Activated naive CD4-positive, alpha-beta T cell treated with anti-CD3 and anti-CD28 coated beads, Interleukin-2, amount 50 U/mL, for 72 hours (primary cell): Measurements from ENCODE around the gene DERL3. TPM values are rescaled to one million over a fixed set of nuclear protein-coding genes. Genes with fewer than 3 reads are reported as not detected.
"Not testable (repeated sequence)": the region's sequence is repeated elsewhere in the genome, so short reads cannot be mapped to it uniquely, and the experiment has no call there.

Experiments used
- ATAC-seq, 2 donors: fragments of 150-1000 bp; cut with Tn5 transposase; 2 replicates each; pipeline ENCODE4 v1.10.0; 2021; ENCODE audit warnings: mild to moderate bottlenecking in 2 of 2, moderate library complexity in 2 of 2
- DNase-seq, 2 donors: peaks; one replicate each; pipeline ENCODE4 v3.0.0; 2021 to 2022; ENCODE audit warnings: low spot score in 2 of 2
- H3K27ac Mint-ChIP-seq, 2 donors: one replicate each; pipeline ENCODE4 v1.8.0; 2022; ENCODE audit warnings: mild to moderate bottlenecking in 2 of 2, mixed read lengths in 2 of 2
- H3K36me3 Mint-ChIP-seq, 2 donors: one replicate each; pipeline ENCODE4 v1.8.0; 2022; ENCODE audit warnings: mixed read lengths in 2 of 2
- H3K9me3 Mint-ChIP-seq, 2 donors: one replicate each; pipeline ENCODE4 v1.8.0; 2022; ENCODE audit warnings: mixed read lengths in 2 of 2
- total RNA-seq, 2 donors: library from RNA; stranded (reverse); gene quantifications; one replicate each; pipeline ENCODE4 v1.2.3, GENCODE V29; 2022

Gene DERL3
- total RNA-seq, result 1 to 10 TPM; 5.1 to 7.3 TPM

- H3K27ac Mint-ChIP-seq, result peak within 1 kb of the TSS; percentile 88 to 95
- peak; percentile 93 to 97 for DNase-seq
- H3K36me3 Mint-ChIP-seq, result peaks cover 7% of the 10 kb centered on the region in 2 donors
- no peaks in the 10 kb centered on the region for H3K9me3 Mint-ChIP-seq
- ATAC-seq, result peak; percentile 90
Observed at GRCh38 chr22:23838681-23839468, at the start of gene DERL3. Gene DERL3, minus strand, starts transcription at chr22:23839006. Its CDS starts 19 bp downstream, at chr22:23838987.

- no peak overlapping the region for H3K27ac Mint-ChIP-seq
- DNase-seq, result no peak
- no peak for ATAC-seq
- H3K9me3 Mint-ChIP-seq, result no peaks in the 10 kb centered on the region
- no peaks in the 10 kb centered on the region for H3K36me3 Mint-ChIP-seq
Observed at GRCh38 chr22:23884140-23884539, 45.3 kb upstream of the DERL3 start.

GRCh38 chr22:23883658-23884057 lies 44.9 kb upstream of the DERL3 start:
- ATAC-seq, result no peak
- DNase-seq, result no peak
- Mint-ChIP-seq H3K27ac (no peak overlapping the region), H3K36me3 (no peaks in the 10 kb centered on the region), H3K9me3 (no peaks in the 10 kb centered on the region)

- peak overlapping the region in 1 of 2 donors; percentile 44 for H3K27ac Mint-ChIP-seq
- ATAC-seq (no peak), DNase-seq (no peak)
- no peaks in the 10 kb centered on the region for H3K9me3 Mint-ChIP-seq
- H3K36me3 Mint-ChIP-seq, result no peaks in the 10 kb centered on the region
Observed at GRCh38 chr22:23882370-23882769, 43.6 kb upstream of the DERL3 start.

GRCh38 chr22:23878219-23878618 lies 39.4 kb upstream of the DERL3 start:
- DNase-seq (no peak), ATAC-seq (no peak)
- Mint-ChIP-seq H3K9me3 (no peaks in the 10 kb centered on the region), H3K36me3 (no peaks in the 10 kb centered on the region), H3K27ac (no peak overlapping the region)

GRCh38 chr22:23877566-23877965 lies 38.8 kb upstream of the DERL3 start:
- no peaks in the 10 kb centered on the region for H3K9me3 Mint-ChIP-seq
- no peak for DNase-seq
- ATAC-seq, result no peak
- H3K27ac Mint-ChIP-seq, result no peak overlapping the region
- no peaks in the 10 kb centered on the region for H3K36me3 Mint-ChIP-seq

GRCh38 chr22:23875801-23876200 lies 37.0 kb upstream of the DERL3 start:
- DNase-seq (no peak), ATAC-seq (no peak)
- Mint-ChIP-seq H3K27ac (peak overlapping the region in 1 of 2 donors; percentile 34), H3K9me3 (no peaks in the 10 kb centered on the region), H3K36me3 (no peaks in the 10 kb centered on the region)

- Mint-ChIP-seq H3K27ac (no peak overlapping the region), H3K9me3 (no peaks in the 10 kb centered on the region), H3K36me3 (no peaks in the 10 kb centered on the region)
- DNase-seq (no peak), ATAC-seq (no peak)
Observed at GRCh38 chr22:23874871-23875270, 36.1 kb upstream of the DERL3 start.

GRCh38 chr22:23868580-23868979 lies 29.8 kb upstream of the DERL3 start:
- DNase-seq, result no peak
- no peak for ATAC-seq
- H3K27ac Mint-ChIP-seq, result no peak overlapping the region
- no peaks in the 10 kb centered on the region for H3K36me3 Mint-ChIP-seq
- no peaks in the 10 kb centered on the region for H3K9me3 Mint-ChIP-seq

GRCh38 chr22:23864499-23865154 lies 25.8 kb upstream of the DERL3 start:
- H3K27ac Mint-ChIP-seq, DNase-seq, ATAC-seq, H3K36me3 Mint-ChIP-seq, H3K9me3 Mint-ChIP-seq: not testable (repeated sequence)

- Mint-ChIP-seq H3K36me3 (no peaks in the 10 kb centered on the region), H3K27ac (peak overlapping the region; percentile 78 to 79), H3K9me3 (no peaks in the 10 kb centered on the region)
- ATAC-seq (peak in 1 of 2 donors; percentile 23), DNase-seq (peak in 1 of 2 donors; percentile 45)
Observed at GRCh38 chr22:23862103-23862502, 23.3 kb upstream of the DERL3 start.

- not testable (repeated sequence) for DNase-seq, H3K36me3 Mint-ChIP-seq, ATAC-seq, H3K27ac Mint-ChIP-seq, H3K9me3 Mint-ChIP-seq
Observed at GRCh38 chr22:23860187-23860586, 21.4 kb upstream of the DERL3 start.

- no peak for DNase-seq
Observed at GRCh38 chr22:23859201-23859600, 20.4 kb upstream of the DERL3 start.

GRCh38 chr22:23858484-23858815 lies 19.6 kb upstream of the DERL3 start:
- H3K9me3 Mint-ChIP-seq, result no peaks in the 10 kb centered on the region
- no peak for DNase-seq
- H3K36me3 Mint-ChIP-seq, result no peaks in the 10 kb centered on the region
- ATAC-seq, result no peak
- H3K27ac Mint-ChIP-seq, result peak overlapping the region; percentile 78 to 87

More at GRCh38 chr22:23859201-23859600, 20.4 kb upstream of the DERL3 start:
- no peak for ATAC-seq
- no peaks in the 10 kb centered on the region for H3K9me3 Mint-ChIP-seq
- no peaks in the 10 kb centered on the region for H3K36me3 Mint-ChIP-seq
- peak overlapping the region in 1 of 2 donors; percentile 87 for H3K27ac Mint-ChIP-seq

- peak; percentile 95 to 97 for ATAC-seq
- Mint-ChIP-seq H3K36me3 (no peaks in the 10 kb centered on the region), H3K27ac (peak within 1 kb of the TSS; percentile 82 to 87), H3K9me3 (no peaks in the 10 kb centered on the region)
- peak; percentile 90 to 96 for DNase-seq
Observed at GRCh38 chr22:23857606-23858483, 19.0 kb upstream of the DERL3 start, which contains the start of gene SLC2A11. Gene SLC2A11, plus strand, starts transcription at chr22:23857875. Its CDS starts 125 bp downstream, at chr22:23858000.

- Mint-ChIP-seq H3K36me3 (no peaks in the 10 kb centered on the region), H3K27ac (peak overlapping the region; percentile 82 to 87), H3K9me3 (no peaks in the 10 kb centered on the region)
- DNase-seq, result no peak
- peak; percentile 50 to 54 for ATAC-seq
Observed at GRCh38 chr22:23856721-23857605, 18.2 kb upstream of the DERL3 start.
